H1 (cell line): Measurements from ENCODE around the gene GMIP. TPM values are rescaled to one million over a fixed set of nuclear protein-coding genes. Genes with fewer than 3 reads are reported as not detected.

ENCODE experiments used
- CTCF ChIA-PET: fragments of 300-600 bp; sonication (Branson Sonifier 250); formaldehyde crosslinking; loops from one replicate; lab custom pipeline; 2021; ENCODE audit not compliant: partially characterized antibody; lab: Charles Lee
- POLR2A ChIA-PET: fragments of 300-600 bp; sonication (Branson Sonifier 250); formaldehyde crosslinking; loops from one replicate; lab custom pipeline; 2021; ENCODE audit warnings: inconsistent platforms; ENCODE audit not compliant: partially characterized antibody; lab: Charles Lee
- DNase-seq, 2 experiments: peaks; one replicate each; pipeline versions ENCODE4 v3.0.0 to v3.0.0-alpha.2; 2010 to 2022; ENCODE audit warnings: low spot score in 2 of 2, low read depth in 1 of 2, mixed read lengths in 1 of 2
- FAIRE-seq: peaks from 2 replicates; lab custom pipeline; 2011; peaks lifted over from hg19 to GRCh38; lab: Jason Lieb, UNC
- H2AFZ ChIP-seq: 2 replicates; pipeline ENCODE4 v1.8.1; 2012; ENCODE audit warnings: low read length, inconsistent platforms
- H2AK5ac ChIP-seq: 2 replicates; pipeline ENCODE4 v1.6.1; 2013; ENCODE audit warnings: low read depth, low read length
- H2BK120ac ChIP-seq: replicated peaks from 2 replicates; pipeline ENCODE3; 2013; ENCODE audit warnings: low read depth, low read length, inconsistent platforms
- H2BK12ac ChIP-seq: 2 replicates; pipeline ENCODE4 v1.6.1; 2013; ENCODE audit warnings: low read depth, low read length
- H2BK15ac ChIP-seq: 2 replicates; pipeline ENCODE4 v1.6.1; 2013; ENCODE audit warnings: low read length
- H2BK20ac ChIP-seq: 2 replicates; pipeline ENCODE4 v1.6.1; 2013; ENCODE audit warnings: low read length
- H2BK5ac ChIP-seq: 2 replicates; pipeline ENCODE4 v1.6.1; 2013; ENCODE audit warnings: low read depth, low read length
- H3K14ac ChIP-seq: 2 replicates; pipeline ENCODE4 v1.6.1; 2013; ENCODE audit warnings: inconsistent platforms; ENCODE audit not compliant: insufficient read length
- H3K18ac ChIP-seq: 2 replicates; pipeline ENCODE4 v1.6.1; 2013; ENCODE audit warnings: low read length; ENCODE audit errors: extremely low read depth
- H3K23ac ChIP-seq: 2 replicates; pipeline ENCODE4 v1.6.1; 2013; ENCODE audit warnings: inconsistent platforms; ENCODE audit not compliant: insufficient read length
- H3K23me2 ChIP-seq: 2 replicates; pipeline ENCODE4 v1.6.1; 2013; ENCODE audit warnings: low read depth, low read length
- H3K27ac ChIP-seq: 2 replicates; pipeline ENCODE4 v1.6.1; 2011; ENCODE audit warnings: low read depth, low read length, inconsistent platforms
- H3K27me3 ChIP-seq, 4 experiments: replicated peaks in 1 of 4; 1 replicate in 1 of 4; 2 replicates in 3 of 4; pipeline versions ENCODE4 v1.6.1 to v1.8.1; 2011 to 2013; ENCODE audit warnings: low read length in 3 of 4, mild to moderate bottlenecking in 3 of 4, inconsistent platforms in 2 of 4, mixed read lengths in 2 of 4, moderate library complexity in 1 of 4; ENCODE audit not compliant: control insufficient read depth in 3 of 4, insufficient read depth in 3 of 4; ENCODE audit errors: extremely low read depth in 1 of 4
- H3K36me3 ChIP-seq, 4 experiments: 2 replicates each; pipeline versions ENCODE4 v1.6.1 to v1.8.1; 2011 to 2013; ENCODE audit warnings: mild to moderate bottlenecking in 4 of 4, low read length in 3 of 4, moderate library complexity in 2 of 4, control low read depth in 1 of 4, inconsistent platforms in 1 of 4; ENCODE audit not compliant: insufficient read depth in 4 of 4, control insufficient read depth in 2 of 4
- H3K4ac ChIP-seq: replicated peaks from 2 replicates; pipeline ENCODE3; 2013; ENCODE audit warnings: low read length, low read depth, mixed read lengths, inconsistent platforms; ENCODE audit not compliant: insufficient read length
- H3K4me1 ChIP-seq, 4 experiments: replicated peaks in 1 of 4; 1 replicate in 1 of 4; 2 replicates in 3 of 4; pipeline versions ENCODE4 v1.6.1 to v1.8.1; 2011 to 2013; ENCODE audit warnings: low read length in 3 of 4, inconsistent platforms in 2 of 4, mixed read lengths in 1 of 4; ENCODE audit not compliant: insufficient read depth in 4 of 4, control insufficient read depth in 3 of 4
- H3K4me2 ChIP-seq, 2 experiments: 2 replicates each; pipeline versions ENCODE4 v1.6.1 to v1.8.1; 2011 to 2013; ENCODE audit warnings: low read depth in 2 of 2, low read length in 2 of 2, control low read depth in 1 of 2, inconsistent platforms in 1 of 2, mild to moderate bottlenecking in 1 of 2; ENCODE audit not compliant: insufficient read depth in 1 of 2
- H3K4me3 ChIP-seq, 4 experiments: fragments of 200-600, 300-600 bp in 1 of 4; sonication (generic), shearing (Covaris generic), sonication (Bioruptor Twin) in 1 of 4; 2 replicates each; pipeline versions ENCODE4 v1.5.1 to v1.8.1; 2011 to 2016; ENCODE audit warnings: low read length in 4 of 4, low read depth in 3 of 4, control low read depth in 2 of 4, inconsistent platforms in 2 of 4, mild to moderate bottlenecking in 2 of 4, mixed read lengths in 1 of 4, moderate library complexity in 1 of 4; ENCODE audit not compliant: insufficient read depth in 2 of 4; ENCODE audit errors: extremely low read depth in 1 of 4
- H3K56ac ChIP-seq: replicated peaks from 2 replicates; pipeline ENCODE3; 2013; ENCODE audit warnings: low read depth, mild to moderate bottlenecking, mixed read lengths, low read length, inconsistent platforms; ENCODE audit not compliant: insufficient read length
- H3K79me1 ChIP-seq: 2 replicates; pipeline ENCODE4 v1.6.1; 2013; ENCODE audit warnings: low read depth, low read length, control low read depth
- H3K79me2 ChIP-seq, 2 experiments: 2 replicates each; pipeline versions ENCODE4 v1.6.1 to v1.8.1; 2012 to 2013; ENCODE audit warnings: low read length in 2 of 2, mild to moderate bottlenecking in 2 of 2, inconsistent platforms in 1 of 2; ENCODE audit not compliant: insufficient read depth in 2 of 2, control insufficient read depth in 1 of 2
- H3K9ac ChIP-seq, 4 experiments: replicated peaks in 1 of 4; 1 replicate in 1 of 4; 2 replicates in 3 of 4; pipeline versions ENCODE4 v1.6.1 to v1.8.1; 2011 to 2013; ENCODE audit warnings: low read depth in 3 of 4, low read length in 3 of 4, control low read depth in 2 of 4, mild to moderate bottlenecking in 2 of 4, moderate library complexity in 2 of 4, inconsistent platforms in 1 of 4; ENCODE audit errors: extremely low read depth in 1 of 4
- H3K9me3 ChIP-seq, 2 experiments: 2 replicates each; pipeline versions ENCODE4 v1.6.1 to v1.8.1; 2012 to 2013; ENCODE audit warnings: mild to moderate bottlenecking in 2 of 2, moderate library complexity in 2 of 2, control low read depth in 1 of 2, inconsistent platforms in 1 of 2, low read depth in 1 of 2, low read length in 1 of 2, mixed read lengths in 1 of 2; ENCODE audit not compliant: insufficient read depth in 2 of 2
- H4K20me1 ChIP-seq, 2 experiments: replicated peaks in 1 of 2; 2 replicates each; pipeline versions ENCODE3 to v1.8.1; 2011 to 2013; ENCODE audit warnings: inconsistent platforms in 2 of 2, low read length in 2 of 2, mild to moderate bottlenecking in 1 of 2; ENCODE audit not compliant: insufficient read depth in 2 of 2, control insufficient read depth in 1 of 2
- H4K5ac ChIP-seq: 2 replicates; pipeline ENCODE4 v1.6.1; 2013; ENCODE audit warnings: low read length, low read depth, mixed read lengths, inconsistent platforms; ENCODE audit not compliant: insufficient read length
- H4K8ac ChIP-seq: 2 replicates; pipeline ENCODE4 v1.8.0; 2013; ENCODE audit warnings: mild to moderate bottlenecking, moderate library complexity, low read length, inconsistent platforms; ENCODE audit not compliant: insufficient read depth; ENCODE audit errors: extremely low read depth
- H4K91ac ChIP-seq: replicated peaks from 2 replicates; pipeline ENCODE3; 2013; ENCODE audit warnings: low read length, mixed read lengths, inconsistent platforms; ENCODE audit not compliant: insufficient read length
- ATF3 ChIP-seq: IDR thresholded peaks from 2 replicates; pipeline ENCODE4 v1.6.1; 2011; ENCODE audit warnings: low read depth, mild to moderate bottlenecking, low read length; ENCODE audit not compliant: insufficient read depth
- EGR1 ChIP-seq: IDR thresholded peaks from 2 replicates; pipeline ENCODE4 v1.6.1; 2011; ENCODE audit warnings: low read depth, low read length, borderline replicate concordance
- FOSL1 ChIP-seq: IDR thresholded peaks from 2 replicates; pipeline ENCODE4 v1.6.1; 2011; ENCODE audit warnings: mild to moderate bottlenecking, low read depth, low read length, moderate library complexity; ENCODE audit not compliant: insufficient read depth
- GTF2F1 ChIP-seq: IDR thresholded peaks from 2 replicates; pipeline ENCODE4 v1.6.1; 2012; ENCODE audit warnings: low read depth, low read length, improper control_type of control experiment, borderline replicate concordance
- JUND ChIP-seq: IDR thresholded peaks from 2 replicates; pipeline ENCODE4 v1.6.1; 2011; ENCODE audit warnings: mild to moderate bottlenecking, improper control_type of control experiment, low read length
- RAD21 ChIP-seq, 2 experiments: IDR thresholded peaks in 1 of 2; conservative IDR thresholded peaks in 1 of 2; 2 replicates each; pipeline ENCODE4 v1.6.1; 2011; ENCODE audit warnings: low read depth in 2 of 2, low read length in 2 of 2, improper control_type of control experiment in 1 of 2, inconsistent platforms in 1 of 2, mild to moderate bottlenecking in 1 of 2, moderate library complexity in 1 of 2
- SP1 ChIP-seq: IDR thresholded peaks from 2 replicates; pipeline ENCODE4 v1.6.1; 2011; ENCODE audit warnings: low read depth, low read length
- SP2 ChIP-seq: IDR thresholded peaks from 2 replicates; pipeline ENCODE4 v1.6.1; 2012; ENCODE audit warnings: mild to moderate bottlenecking, low read length, inconsistent platforms
- ZNF274 ChIP-seq: IDR thresholded peaks from 2 replicates; pipeline ENCODE4 v1.7.0; 2012; ENCODE audit warnings: low read length, borderline replicate concordance; ENCODE audit errors: extremely low read depth
- WGBS, 2 experiments: shearing (Covaris generic) in 1 of 2; methylation state at CpG; one replicate each; pipeline versions ENCODE4 v1.1.6 to v1.1.7; 2013 to 2015; ENCODE audit warnings: low lambda C conversion rate in 2 of 2, mixed read lengths in 2 of 2, inconsistent platforms in 1 of 2, low coverage in 1 of 2, missing lambda C conversion rate in 1 of 2; ENCODE audit not compliant: insufficient replicate concordance in 2 of 2, insufficient coverage in 1 of 2, insufficient read length in 1 of 2; ENCODE audit errors: extremely low coverage in 1 of 2, missing lambda C conversion rate in 1 of 2; 5-methylcytosine and 5-hydroxymethylcytosine counted together
- polyA plus RNA-seq, 7 experiments: library from polyadenylated mRNA; depleted of rRNA in 3 of 7; stranded (reverse) in 5 of 7; unstranded in 2 of 7; fragments of >200 nt in 5 of 7; fragments of 200-250 nt in 2 of 7; gene quantifications; 1 replicate in 5 of 7; 2 replicates in 1 of 7; 4 replicates in 1 of 7; pipeline versions ENCODE4 v1.2.1 to v1.2.3, GENCODE V29; 2011 to 2013; ENCODE audit warnings: missing spikeins in 2 of 7, mixed read lengths in 2 of 7
- total RNA-seq: library from RNA; stranded (reverse); fragmentation: NEBNext Ultra II Directional; extraction: Animal tissue kit (Norgen Biotek cat#: 25700); gene quantifications from 2 replicates; pipeline ENCODE4 v1.2.1, GENCODE V29; 2021

The GMIP gene
- total and polyA plus RNA-seq, 2 of the 8 experiments (the other 6 are each of a cell fraction or from before 2014, with no cell fraction given), result 5.7 to 18.1 TPM

- 39% methylated on average over 10 of the region's 10 CpGs; no CpG with 5 or more reads in 1 of the 2 experiments for WGBS, 2 experiments
- POLR2A ChIA-PET, result interaction anchor here (0.6 to 3.9 kb wide), 13 partner anchors 8 to 232 kb away, joined by 3 to 18 read pairs (median 7); partner anchors contain the start of genes LPAR2, ZNF253, ZNF506 and ZNF93
- Histone ChIP-seq H3K4me3 (peak overlapping the region; percentile 85 to 96 (median 90)), H3K9me3 (no peaks in the 10 kb centered on the region), H3K14ac (no peak overlapping the region), H3K23ac (no peak overlapping the region), H3K79me1 (0 out of 2 replicates have a peak, but pooled peaks cover 2% of the 10 kb centered on the region), H3K4ac (no peak overlapping the region), H2BK12ac (no peak overlapping the region), H3K36me3 (peaks cover 0 to 13% (median 3%) of the 10 kb centered on the region in 4 experiments; a peak in 2 of 8 replicates), H3K4me1 (peaks cover 0 to 6% (median 2%) of the 10 kb centered on the region in 4 experiments; a peak in 5 of 7 replicates), H3K79me2 (peaks cover 2 to 53% of the 10 kb centered on the region in 2 experiments), H2BK5ac (peak overlapping the region; percentile 16; the same call in 1 of the 2 replicates), H4K8ac (no peak overlapping the region; the same call in 1 of the 2 replicates), H3K27me3 (no peaks in the 10 kb centered on the region), H3K23me2 (peaks cover 7% of the 10 kb centered on the region), H3K56ac (no peak overlapping the region), H2BK20ac (no peak overlapping the region), H3K4me2 (peak overlapping the region; percentile 75 to 81), H2BK15ac (no peak overlapping the region), H3K18ac (peak overlapping the region; percentile 60), H4K20me1 (peaks cover 0 to 5% of the 10 kb centered on the region in 2 experiments), H2AFZ (no peak overlapping the region), H3K9ac (peak overlapping the region in 3 of 4 experiments; percentile 74 to 87 (median 86); a peak in 5 of 7 replicates), H3K27ac (no peak overlapping the region; the same call in 1 of the 2 replicates), H4K91ac (no peak overlapping the region), H2BK120ac (no peak overlapping the region), H4K5ac (no peak overlapping the region), H2AK5ac (no peak overlapping the region)
- DNase-seq (peak; percentile 34 to 65), FAIRE-seq (no peak)
- CTCF ChIA-PET, result no interaction called here
- no peak for TF ChIP-seq ZNF274
- no peak for TF ChIP-seq GTF2F1
- no peak for TF ChIP-seq FOSL1
- 0 out of 2 replicates have a peak, but pooled peaks have one; percentile 36 for TF ChIP-seq EGR1
- TF ChIP-seq JUND, result no peak
- peak; percentile 77 for TF ChIP-seq SP1
- no peak for TF ChIP-seq ATF3
- TF ChIP-seq SP2, result no peak
- peak in 1 of 2 experiments; percentile 13; a peak in 1 of 4 replicates for TF ChIP-seq RAD21 (IDR thresholded peaks at IDR 0.05 in 1 of 2, conservative IDR thresholded peaks at IDR 0.05 in 1 of 2; ENCODE audit: low read depth in 2 of 2, low read length in 2 of 2)
Measured at GRCh38 chr19:19670070-19670551, 26.7 kb upstream of the GMIP start.
